Right lobe of liver (tissue), 6 donors: ENCODE data around the gene SALL3. TPM values are rescaled to one million over a fixed set of nuclear protein-coding genes. Genes with fewer than 3 reads are reported as not detected.
A peak's percentile ranks its signal among the peaks of the same experiment; 100 is the strongest.

ENCODE experiments used
- ATAC-seq, 4 donors: fragments of 200-7000 bp; cut with Tn5 transposase; one replicate each; pipeline ENCODE4 v1.9.1; 2020; ENCODE audit warnings: mild to moderate bottlenecking in 4 of 4, moderate library complexity in 4 of 4
- DNase-seq, 3 donors: peaks; one replicate each; pipeline ENCODE4 v3.0.0-alpha.2; 2020
- H3K27ac ChIP-seq, 3 donors: fragments of 200-600 bp; one replicate each; pipeline ENCODE4 v1.8.0; 2022
- H3K27me3 ChIP-seq, 2 donors: fragments of 200-600 bp; one replicate each; pipeline ENCODE4 v1.8.0; 2022
- H3K36me3 ChIP-seq, 4 donors: fragments of 200-600 bp; sonication (generic) in 1 of 4; one replicate each; pipeline versions ENCODE4 v1.5.1 to v1.8.0; 2017 to 2022; ENCODE audit warnings: control low read depth in 1 of 4
- H3K4me1 ChIP-seq, 4 donors: fragments of 200-600 bp; sonication (generic) in 1 of 4; one replicate each; pipeline versions ENCODE4 v1.5.1 to v1.8.0; 2017 to 2022; ENCODE audit warnings: control low read depth in 1 of 4
- H3K4me3 ChIP-seq, 3 donors: fragments of 200-600 bp; one replicate each; pipeline ENCODE4 v1.8.0; 2022
- H3K9me3 ChIP-seq, 4 donors: fragments of 200-600 bp; sonication (generic) in 1 of 4; one replicate each; pipeline versions ENCODE4 v1.5.1 to v1.8.0; 2017 to 2022; ENCODE audit warnings: control low read depth in 1 of 4
- CTCF ChIP-seq, 4 donors: fragments of 200-600 bp in 3 of 4; fragments of 450-650 bp in 1 of 4; IDR thresholded peaks; one replicate each; pipeline versions ENCODE4 v1.5.1 to v1.8.0; 2016 to 2022; ENCODE audit warnings: antibody characterized with exemption in 4 of 4, mild to moderate bottlenecking in 2 of 4
- POLR2A ChIP-seq: fragments of 450-650 bp; IDR thresholded peaks from one replicate; pipeline ENCODE4 v1.6.1; 2017; ENCODE audit warnings: antibody characterized with exemption, mild to moderate bottlenecking
- WGBS: methylation state at CpG from one replicate; pipeline ENCODE4 v1.1.6; 2018; ENCODE audit warnings: low coverage, low lambda C conversion rate; ENCODE audit not compliant: insufficient coverage; ENCODE audit errors: missing lambda C conversion rate; 5-methylcytosine and 5-hydroxymethylcytosine counted together
- intact Hi-C, 2 donors: fragments of 100-400 bp; cut with DNase I; formaldehyde crosslinking; loops; one replicate each; pipeline versions ENCODE4 v1.11.2 to v1.14.1; 2022
- total RNA-seq, 6 experiments: library from RNA; depleted of rRNA in 2 of 6; stranded (reverse); fragments of >200 nt in 2 of 6; fragmentation: NEBNext Ultra II Directional in 3 of 6; extraction: Animal tissue kit (Norgen Biotek cat#: 25700) in 3 of 6; gene quantifications; one replicate each; pipeline versions ENCODE4 v1.1.0 to v1.2.4, GENCODE V29; 2016 to 2023
- donor health status: DM: no; HTN: yes; CAD: no.
- donor health status: DM: no; HTN: no; CAD: no.
- donor health status: DM: no; HTN: no; CAD: no.
- donor health status: DM: no; HTN: yes; CAD: no.
- donor health status: DM: no; HTN: yes; CAD: no.

Gene SALL3
- total RNA-seq, 6 experiments from 2014 or later: not detected

GRCh38 chr18:78992041-78993011 lies 12.7 kb downstream of the SALL3 start:
- Histone ChIP-seq H3K27me3 (peaks cover 0 to 2% of the 10 kb centered on the region in 2 donors), H3K4me1 (no peaks in the 10 kb centered on the region), H3K27ac (no peak overlapping the region), H3K4me3 (no peak overlapping the region), H3K36me3 (no peaks in the 10 kb centered on the region), H3K9me3 (no peaks in the 10 kb centered on the region)
- intact Hi-C loops: no loop called here
- WGBS: 84% methylated on average over 5 of the region's 129 CpGs
- DNase-seq (no peak), ATAC-seq (no peak)
- TF ChIP-seq POLR2A (no peak), CTCF (IDR thresholded peaks at IDR 0.05) (no peak)

GRCh38 chr18:78993014-78993926 lies 13.7 kb downstream of the SALL3 start:
- Histone ChIP-seq H3K4me1 (no peaks in the 10 kb centered on the region), H3K27ac (no peak overlapping the region), H3K9me3 (no peaks in the 10 kb centered on the region), H3K4me3 (no peak overlapping the region), H3K27me3 (no peaks in the 10 kb centered on the region), H3K36me3 (no peaks in the 10 kb centered on the region)
- WGBS: 98% methylated on average over 37 of the region's 90 CpGs
- TF ChIP-seq POLR2A: no peak
- no peak for TF ChIP-seq CTCF (IDR thresholded peaks at IDR 0.05)
- intact Hi-C loops: no loop called here
- ATAC-seq: peak in 1 of 4 donors; percentile 25
- no peak for DNase-seq

DNA sequence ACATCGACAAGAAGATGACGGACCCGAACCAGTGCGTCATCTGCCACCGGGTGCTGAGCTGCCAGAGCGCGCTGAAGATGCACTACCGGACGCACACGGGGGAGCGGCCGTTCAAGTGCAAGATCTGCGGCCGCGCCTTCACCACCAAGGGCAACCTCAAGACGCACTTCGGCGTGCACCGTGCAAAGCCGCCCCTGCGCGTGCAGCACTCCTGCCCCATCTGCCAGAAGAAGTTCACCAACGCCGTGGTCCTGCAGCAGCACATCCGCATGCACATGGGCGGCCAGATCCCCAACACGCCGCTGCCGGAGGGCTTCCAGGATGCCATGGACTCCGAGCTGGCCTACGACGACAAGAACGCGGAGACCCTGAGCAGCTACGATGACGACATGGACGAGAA lies 14.4 kb downstream of the SALL3 start:
- Histone ChIP-seq H3K27me3 (no peaks in the 10 kb centered on the region), H3K27ac (no peak overlapping the region), H3K4me1 (no peaks in the 10 kb centered on the region), H3K9me3 (no peaks in the 10 kb centered on the region), H3K4me3 (no peak overlapping the region), H3K36me3 (no peaks in the 10 kb centered on the region)
- ATAC-seq (no peak), DNase-seq (no peak)
- WGBS: 93% methylated on average over 3 of the region's 37 CpGs
- TF ChIP-seq POLR2A (no peak), CTCF (IDR thresholded peaks at IDR 0.05) (no peak)
- intact Hi-C loops: no loop called here

DNA sequence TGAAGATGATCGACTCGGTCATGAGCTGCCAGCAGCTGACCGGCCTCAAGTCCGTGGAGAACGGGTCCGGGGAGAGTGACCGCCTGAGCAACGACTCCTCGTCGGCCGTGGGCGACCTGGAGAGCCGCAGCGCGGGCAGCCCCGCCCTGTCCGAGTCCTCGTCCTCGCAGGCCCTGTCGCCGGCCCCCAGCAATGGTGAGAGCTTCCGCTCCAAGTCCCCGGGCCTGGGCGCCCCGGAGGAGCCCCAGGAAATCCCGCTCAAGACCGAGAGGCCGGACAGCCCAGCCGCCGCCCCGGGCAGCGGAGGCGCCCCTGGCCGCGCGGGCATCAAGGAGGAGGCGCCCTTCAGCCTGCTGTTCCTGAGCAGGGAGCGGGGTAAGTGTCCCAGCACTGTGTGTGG lies 14.9 kb downstream of the SALL3 start:
- Histone ChIP-seq H3K9me3 (no peaks in the 10 kb centered on the region), H3K27me3 (no peaks in the 10 kb centered on the region), H3K4me3 (no peak overlapping the region), H3K27ac (no peak overlapping the region), H3K36me3 (no peaks in the 10 kb centered on the region), H3K4me1 (no peaks in the 10 kb centered on the region)
- TF ChIP-seq CTCF (IDR thresholded peaks at IDR 0.05) (no peak), POLR2A (no peak)
- ATAC-seq (no peak), DNase-seq (no peak)
- no CpG with 5 or more reads among the region's 38 CpGs for WGBS
- intact Hi-C loops: no loop called here
